H9 (cell line): Measurements from ENCODE around the gene SETD7. TPM values are rescaled to one million over a fixed set of nuclear protein-coding genes. Genes with fewer than 3 reads are reported as not detected.

ENCODE experiments used
- DNase-seq: peaks from one replicate; pipeline ENCODE4 v3.0.0-alpha.2; 2017
- H2AFZ ChIP-seq: one replicate; pipeline ENCODE4 v1.6.1; 2013; ENCODE audit warnings: mild to moderate bottlenecking, low read length, control low read depth, moderate library complexity
- H2AK5ac ChIP-seq: 2 replicates; pipeline ENCODE4 v1.6.1; 2013; ENCODE audit warnings: low read length, control low read depth, mixed read lengths; ENCODE audit not compliant: insufficient read length
- H2BK120ac ChIP-seq: one replicate; pipeline ENCODE4 v1.6.1; 2013; ENCODE audit warnings: low read depth, mild to moderate bottlenecking, low read length, control low read depth, inconsistent platforms; ENCODE audit not compliant: poor library complexity, severe bottlenecking
- H2BK12ac ChIP-seq: 2 replicates; pipeline ENCODE4 v1.6.1; 2013; ENCODE audit warnings: low read length, control low read depth, mixed read lengths, low read depth; ENCODE audit not compliant: insufficient read length
- H2BK15ac ChIP-seq: 2 replicates; pipeline ENCODE4 v1.6.1; 2013; ENCODE audit warnings: low read depth, low read length, control low read depth
- H2BK20ac ChIP-seq: one replicate; pipeline ENCODE4 v1.6.1; 2013; ENCODE audit warnings: low read depth, mild to moderate bottlenecking, low read length, control low read depth, inconsistent platforms; ENCODE audit not compliant: poor library complexity, severe bottlenecking
- H2BK5ac ChIP-seq: 2 replicates; pipeline ENCODE4 v1.6.1; 2013; ENCODE audit warnings: low read length, control low read depth, mixed read lengths; ENCODE audit not compliant: insufficient read length
- H3K14ac ChIP-seq: 2 replicates; pipeline ENCODE4 v1.6.1; 2013; ENCODE audit warnings: low read length, control low read depth; ENCODE audit not compliant: insufficient read depth
- H3K18ac ChIP-seq: 2 replicates; pipeline ENCODE4 v1.6.1; 2013; ENCODE audit warnings: low read depth, mild to moderate bottlenecking, mixed read lengths, low read length, control low read depth; ENCODE audit not compliant: insufficient read length
- H3K23ac ChIP-seq: 2 replicates; pipeline ENCODE4 v1.6.1; 2013; ENCODE audit warnings: low read length, control low read depth, mixed read lengths, low read depth; ENCODE audit not compliant: insufficient read length
- H3K23me2 ChIP-seq: 2 replicates; pipeline ENCODE4 v1.6.1; 2013; ENCODE audit warnings: low read depth, mild to moderate bottlenecking, mixed read lengths, low read length, control low read depth; ENCODE audit not compliant: insufficient read length, poor library complexity, severe bottlenecking
- H3K27ac ChIP-seq: 2 replicates; pipeline ENCODE4 v1.5.1; 2013; ENCODE audit warnings: low read length, control low read depth, mixed read lengths, low read depth; ENCODE audit not compliant: insufficient read length
- H3K27me3 ChIP-seq: 2 replicates; pipeline ENCODE4 v1.6.1; 2013; ENCODE audit warnings: low read length, control low read depth, inconsistent platforms; ENCODE audit not compliant: insufficient read depth
- H3K4ac ChIP-seq: 2 replicates; pipeline ENCODE4 v1.6.1; 2013; ENCODE audit warnings: low read depth, mild to moderate bottlenecking, control low read depth, inconsistent platforms, low read length, moderate library complexity
- H3K4me1 ChIP-seq: 2 replicates; pipeline ENCODE4 v1.6.1; 2013; ENCODE audit warnings: low read length, control low read depth, inconsistent platforms; ENCODE audit not compliant: insufficient read depth
- H3K4me2 ChIP-seq: 2 replicates; pipeline ENCODE4 v1.6.1; 2013; ENCODE audit warnings: low read length, control low read depth, mixed read lengths; ENCODE audit not compliant: insufficient read length, insufficient read depth
- H3K56ac ChIP-seq: 2 replicates; pipeline ENCODE4 v1.6.1; 2013; ENCODE audit warnings: low read depth, mild to moderate bottlenecking, mixed read lengths, low read length, control low read depth; ENCODE audit not compliant: insufficient read length
- H3K79me1 ChIP-seq: 2 replicates; pipeline ENCODE4 v1.6.1; 2013; ENCODE audit warnings: low read depth, mild to moderate bottlenecking, moderate library complexity, low read length, control low read depth, inconsistent platforms; ENCODE audit not compliant: insufficient read depth, poor library complexity, severe bottlenecking
- H3K79me2 ChIP-seq: 2 replicates; pipeline ENCODE4 v1.6.1; 2013; ENCODE audit warnings: low read length, control low read depth, inconsistent platforms; ENCODE audit not compliant: insufficient read depth
- H3K9ac ChIP-seq: 2 replicates; pipeline ENCODE4 v1.6.1; 2013; ENCODE audit warnings: low read length, control low read depth, mixed read lengths; ENCODE audit not compliant: insufficient read length; ENCODE audit errors: extremely low read depth
- H3K9me3 ChIP-seq: one replicate; pipeline ENCODE4 v1.6.1; 2013; ENCODE audit warnings: low read depth, low read length, inconsistent platforms; ENCODE audit not compliant: control insufficient read depth
- H3T11ph ChIP-seq: one replicate; pipeline ENCODE4 v1.6.1; 2013; ENCODE audit warnings: mild to moderate bottlenecking, low read length, control low read depth, inconsistent platforms
- H4K20me1 ChIP-seq: one replicate; pipeline ENCODE4 v1.6.1; 2013; ENCODE audit not compliant: control insufficient read depth, insufficient read length, insufficient read depth
- H4K5ac ChIP-seq: 2 replicates; pipeline ENCODE4 v1.6.1; 2013; ENCODE audit warnings: low read depth, mild to moderate bottlenecking, mixed read lengths, low read length, control low read depth; ENCODE audit not compliant: insufficient read length
- H4K8ac ChIP-seq: replicated peaks from 2 replicates; pipeline ENCODE4 v1.6.1; 2013; ENCODE audit warnings: low read length, control low read depth, mixed read lengths, low read depth; ENCODE audit not compliant: insufficient read length
- H4K91ac ChIP-seq: 2 replicates; pipeline ENCODE4 v1.6.1; 2013; ENCODE audit warnings: low read depth, mild to moderate bottlenecking, moderate library complexity, mixed read lengths, low read length, control low read depth; ENCODE audit not compliant: insufficient read length
- H3K27ac Mint-ChIP-seq, 3 experiments: 2 replicates in 2 of 3; 3 replicates in 1 of 3; pipeline ENCODE4 v1.8.0; 2020 to 2021; ENCODE audit warnings: mixed read lengths in 3 of 3, mild to moderate bottlenecking in 1 of 3, moderate library complexity in 1 of 3
- H3K27me3 Mint-ChIP-seq: 2 replicates; pipeline ENCODE4 v1.8.0; 2021; ENCODE audit warnings: low read depth, mild to moderate bottlenecking, moderate library complexity, mixed read lengths
- H3K36me3 Mint-ChIP-seq, 3 experiments: 2 replicates in 2 of 3; 3 replicates in 1 of 3; pipeline ENCODE4 v1.8.0; 2020 to 2021; ENCODE audit warnings: low read depth in 3 of 3, mixed read lengths in 3 of 3; ENCODE audit not compliant: insufficient read depth in 1 of 3
- H3K4me1 Mint-ChIP-seq, 2 experiments: 2 replicates each; pipeline ENCODE4 v1.8.0; 2020; ENCODE audit warnings: mixed read lengths in 2 of 2
- H3K4me3 Mint-ChIP-seq, 2 experiments: 2 replicates in 1 of 2; 3 replicates in 1 of 2; pipeline ENCODE4 v1.8.0; 2020 to 2021; ENCODE audit warnings: mild to moderate bottlenecking in 2 of 2, mixed read lengths in 2 of 2, moderate library complexity in 1 of 2
- H3K9me3 Mint-ChIP-seq, 2 experiments: 2 replicates in 1 of 2; 3 replicates in 1 of 2; pipeline ENCODE4 v1.8.0; 2020; ENCODE audit warnings: mild to moderate bottlenecking in 2 of 2, mixed read lengths in 2 of 2, moderate library complexity in 1 of 2
- CTCF ChIP-seq: fragments of 200-600 bp; sonication (generic); conservative IDR thresholded peaks from 3 replicates; pipeline ENCODE4 v1.8.0; 2021; ENCODE audit warnings: antibody characterized with exemption, mild to moderate bottlenecking
- WGBS: extraction: QIAGEN DNeasy Blood & Tissue Kit; methylation state at CpG from one replicate; pipeline ENCODE4 v1.1.7; 2013; ENCODE audit warnings: missing lambda C conversion rate, low lambda C conversion rate, mixed read lengths; ENCODE audit not compliant: insufficient read length; ENCODE audit errors: extremely low coverage; 5-methylcytosine and 5-hydroxymethylcytosine counted together
- total RNA-seq: library from RNA; stranded (reverse); gene quantifications from 2 replicates; pipeline ENCODE4 v1.2.1, GENCODE V29; 2021

Gene SETD7
- total RNA-seq, 1 experiment from 2014 or later, result 1.5 TPM

GRCh38 chr4:139555705-139556070, 331 bp downstream of the SETD7 start:
- Histone ChIP-seq H3K4me2 (peak overlapping the region; percentile 73), H3K9ac (peak overlapping the region; percentile 52), H3K79me1 (no peaks in the 10 kb centered on the region), H2BK15ac (no peak overlapping the region), H3K56ac (no peak overlapping the region), H3K23ac (no peak overlapping the region), H2AK5ac (no peak overlapping the region), H2AFZ (no peak overlapping the region), H2BK5ac (no peak overlapping the region), H3K27ac (no peak overlapping the region), H3K14ac (peak overlapping the region; percentile 89), H3T11ph (no peak overlapping the region), H3K79me2 (no peaks in the 10 kb centered on the region), H4K20me1 (no peaks in the 10 kb centered on the region), H3K4ac (no peak overlapping the region), H3K4me1 (peaks cover 4% of the 10 kb centered on the region), H3K9me3 (no peaks in the 10 kb centered on the region), H4K91ac (no peak overlapping the region), H2BK120ac (no peak overlapping the region), H3K18ac (peak overlapping the region; percentile 65), H2BK12ac (no peak overlapping the region), H3K27me3 (peaks cover 25% of the 10 kb centered on the region), H4K8ac (no peak overlapping the region), H4K5ac (no peak overlapping the region), H3K23me2 (peaks cover 19% of the 10 kb centered on the region), H2BK20ac (no peak overlapping the region)
- Mint-ChIP-seq H3K27ac (no peak overlapping the region), H3K27me3 (peaks cover 80% of the 10 kb centered on the region), H3K9me3 (peaks cover 0 to 3% of the 10 kb centered on the region in 2 experiments; a peak in 2 of 5 replicates), H3K4me1 (peaks cover 30 to 45% of the 10 kb centered on the region in 2 experiments), H3K36me3 (no peaks in the 10 kb centered on the region; a peak in 2 of 7 replicates), H3K4me3 (peak overlapping the region; percentile 87 to 98)
- no CpG with 5 or more reads among the region's 49 CpGs for WGBS
- DNase-seq, result no peak
- TF ChIP-seq CTCF, result no peak
